GM13977 (cell line): ENCODE results near the gene PHF19.

Experiments used
- DNase-seq: peaks from one replicate; pipeline ENCODE4 v3.0.0; 2012; ENCODE audit warnings: low spot score
- CTCF ChIP-seq: IDR thresholded peaks from 2 replicates; pipeline ENCODE4 v1.5.1; 2012; ENCODE audit warnings: mild to moderate bottlenecking, control low read depth; ENCODE audit not compliant: insufficient read depth; ENCODE audit errors: extremely low read depth, missing control alignments
- in situ Hi-C: fragments of 300-500 bp; cut with MboI; formaldehyde crosslinking; loops from one replicate; pipeline ENCODE4 v1.12.0; 2022; ENCODE audit warnings: low sequenced_read_pairs, low pct_unique_long_range_greater_than_20kb, mixed read lengths, inconsistent platforms; ENCODE audit not compliant: unreplicated experiment

The PHF19 gene

GRCh38 chr9:120876842-120877240 lies at the start of gene PHF19:
Gene PHF19, minus strand, starts transcription at chr9:120877188. Its CDS starts 2,447 bp downstream, at chr9:120874741.
- TF ChIP-seq CTCF: no peak
- in situ Hi-C loops: no loop called here
- no peak for DNase-seq

DNA sequence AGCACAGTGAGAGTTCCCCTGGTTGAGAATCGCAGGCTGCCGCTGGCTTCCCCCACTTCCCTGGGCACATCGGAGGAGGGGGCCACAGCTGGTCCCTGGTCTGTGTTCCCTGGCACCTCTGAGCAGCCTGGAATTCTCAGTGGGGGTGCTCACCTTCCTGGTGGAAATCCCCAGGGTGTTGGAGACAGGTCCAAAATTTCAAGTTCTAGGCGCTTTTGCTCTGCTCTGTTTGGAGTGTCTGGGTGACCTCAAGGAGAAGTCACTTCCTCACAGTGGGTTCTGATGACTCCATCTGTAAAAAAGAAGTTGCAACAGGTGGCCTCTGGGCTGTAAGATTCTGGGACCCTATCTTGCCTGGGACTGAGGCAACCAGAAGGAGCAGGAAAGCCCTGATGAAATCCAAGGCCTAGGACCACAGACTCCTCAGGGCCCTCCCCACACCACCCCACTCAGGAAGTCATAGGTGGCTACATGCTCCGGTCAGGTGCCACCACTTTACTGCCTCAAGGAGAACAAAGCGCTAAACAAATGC lies 49.5 kb upstream of the PHF19 start, which contains the start of gene TRAF1:
Gene TRAF1, minus strand, starts transcription at position 400 of the 532 bp plus-strand sequence. CDS start 721 bp downstream, outside the sequence.
- no peak for DNase-seq
- in situ Hi-C loops: loop anchor here (25.0 kb wide), 1 partner anchor 164 kb away; no protein-coding TSS in a partner anchor
- no peak for TF ChIP-seq CTCF

- peak; percentile 77 for DNase-seq
- no peak for TF ChIP-seq CTCF
- in situ Hi-C loops: loop anchor here (25.0 kb wide), 1 partner anchor 163 kb away; no protein-coding TSS in a partner anchor
Observed at GRCh38 chr9:120925535-120926396, 48.8 kb upstream of the PHF19 start.

- in situ Hi-C loops: loop anchor here (25.0 kb wide), 1 partner anchor 163 kb away; no protein-coding TSS in a partner anchor
- DNase-seq: no peak
- TF ChIP-seq CTCF: no peak
Observed at GRCh38 chr9:120924698-120925534, 47.9 kb upstream of the PHF19 start.

GRCh38 chr9:120923620-120924328 lies 46.8 kb upstream of the PHF19 start:
- DNase-seq: no peak
- in situ Hi-C loops: no loop called here
- TF ChIP-seq CTCF: no peak
